HEK293 (cell line): ENCODE data around the gene GDPD5.
"Not testable (repeated sequence)": the region's sequence is repeated elsewhere in the genome, so short reads cannot be mapped to it uniquely, and the experiment has no call there.

Experiments used
- CTCF ChIA-PET: fragments of 350-600 bp; formaldehyde crosslinking; extraction: SDS; loops from one replicate; lab custom pipeline; 2021; ENCODE audit warnings: antibody characterized with exemption; lab: Yijun Ruan, JAX
- POLR2A ChIA-PET: fragments of 300-600 bp; formaldehyde crosslinking; extraction: SDS; loops from one replicate; lab custom pipeline; 2020; ENCODE audit warnings: antibody characterized with exemption, inconsistent platforms; lab: Yijun Ruan, JAX
- H3K27ac ChIP-seq: fragments of 200-500 bp; sonication (Bioruptor generic); 2 replicates; pipeline ENCODE4 v1.5.1; 2014; ENCODE audit warnings: low read depth, low read length, control low read depth, inconsistent platforms; ENCODE audit errors: extremely low read depth
- H3K36me3 ChIP-seq, 2 experiments: fragments of 200-500 bp in 1 of 2; sonication (Bioruptor generic) in 1 of 2; 1 replicate in 1 of 2; 2 replicates in 1 of 2; pipeline ENCODE4 v1.5.1; 2014 to 2017; ENCODE audit warnings: inconsistent platforms in 2 of 2, low read length in 2 of 2; ENCODE audit not compliant: control insufficient read depth in 2 of 2, insufficient read depth in 1 of 2
- H3K4me1 ChIP-seq: fragments of 200-500 bp; sonication (Bioruptor generic); 2 replicates; pipeline ENCODE4 v1.5.1; 2014; ENCODE audit warnings: mild to moderate bottlenecking, low read length, inconsistent platforms; ENCODE audit not compliant: control insufficient read depth, insufficient read depth
- H3K4me3 ChIP-seq: 2 replicates; pipeline ENCODE4 v1.5.1; 2011; ENCODE audit warnings: low read depth, mild to moderate bottlenecking, control low read depth, low read length, moderate library complexity
- H3K9me3 ChIP-seq: fragments of 200-500 bp; sonication (Bioruptor generic); 2 replicates; pipeline ENCODE4 v1.5.1; 2014; ENCODE audit warnings: low read depth, low read length, inconsistent platforms; ENCODE audit not compliant: control insufficient read depth, insufficient read depth
- BCL11A ChIP-seq: fragments of 450-650 bp; formaldehyde crosslinking; IDR thresholded peaks from 2 replicates; pipeline ENCODE4 v1.5.1; 2016; ENCODE audit warnings: low read depth, missing biosample characterization, missing genetic modification characterization
- GLI4 ChIP-seq: fragments of 450-650 bp; formaldehyde crosslinking; IDR thresholded peaks from 2 replicates; pipeline ENCODE4 v1.5.1; 2016; ENCODE audit warnings: missing biosample characterization, missing genetic modification characterization
- GLIS2 ChIP-seq: fragments of 450-650 bp; formaldehyde crosslinking; IDR thresholded peaks from 2 replicates; pipeline ENCODE4 v1.5.1; 2016; ENCODE audit warnings: missing biosample characterization, missing genetic modification characterization
- HOXD13 ChIP-seq: sonication (generic); formaldehyde crosslinking; IDR thresholded peaks from 2 replicates; pipeline ENCODE4 v1.8.0; 2022; ENCODE audit warnings: missing genetic modification reagents, borderline replicate concordance
- KLF10 ChIP-seq: fragments of 450-650 bp; IDR thresholded peaks from 2 replicates; pipeline ENCODE4 v1.5.1; 2018; ENCODE audit warnings: missing biosample characterization, mild to moderate bottlenecking, missing genetic modification characterization
- MZF1 ChIP-seq: fragments of 450-650 bp; formaldehyde crosslinking; IDR thresholded peaks from 2 replicates; pipeline ENCODE4 v1.5.1; 2017; ENCODE audit warnings: missing biosample characterization, missing genetic modification characterization, borderline replicate concordance
- PRDM1 ChIP-seq: fragments of 450-650 bp; formaldehyde crosslinking; IDR thresholded peaks from 2 replicates; pipeline ENCODE4; 2016; ENCODE audit warnings: missing biosample characterization, missing genetic modification characterization
- TCF7L2 ChIP-seq: IDR thresholded peaks from 2 replicates; pipeline ENCODE4 v1.6.1; 2011; ENCODE audit warnings: low read depth, mild to moderate bottlenecking, inconsistent platforms, low read length, moderate library complexity, borderline replicate concordance
- ZBTB7A ChIP-seq: fragments of 450-650 bp; formaldehyde crosslinking; IDR thresholded peaks from 2 replicates; pipeline ENCODE4 v1.5.1; 2016; ENCODE audit warnings: low read depth, missing biosample characterization, missing genetic modification characterization
- ZFP3 ChIP-seq: fragments of 450-650 bp; formaldehyde crosslinking; IDR thresholded peaks from 2 replicates; pipeline ENCODE4 v1.5.1; 2016; ENCODE audit warnings: low read depth, missing biosample characterization, missing genetic modification characterization
- ZFP69B ChIP-seq: fragments of 450-650 bp; formaldehyde crosslinking; IDR thresholded peaks from 2 replicates; pipeline ENCODE4 v1.5.1; 2016; ENCODE audit warnings: missing biosample characterization, missing genetic modification characterization
- ZNF132 ChIP-seq: fragments of 450-650 bp; formaldehyde crosslinking; IDR thresholded peaks from 2 replicates; pipeline ENCODE4 v1.5.1; 2017; ENCODE audit warnings: missing biosample characterization, missing genetic modification characterization, borderline replicate concordance
- ZNF146 ChIP-seq: fragments of 450-650 bp; formaldehyde crosslinking; IDR thresholded peaks from 2 replicates; pipeline ENCODE4 v1.5.1; 2016; ENCODE audit warnings: missing biosample characterization, missing genetic modification characterization
- ZNF175 ChIP-seq: fragments of 450-650 bp; formaldehyde crosslinking; IDR thresholded peaks from 2 replicates; pipeline ENCODE4 v1.5.1; 2016; ENCODE audit warnings: missing biosample characterization, missing genetic modification characterization
- ZNF221 ChIP-seq: fragments of 450-650 bp; formaldehyde crosslinking; IDR thresholded peaks from 2 replicates; pipeline ENCODE4 v1.5.1; 2017; ENCODE audit warnings: missing biosample characterization, missing genetic modification characterization, borderline replicate concordance
- ZNF311 ChIP-seq: fragments of 450-650 bp; formaldehyde crosslinking; IDR thresholded peaks from 2 replicates; pipeline ENCODE4 v1.5.1; 2017; ENCODE audit warnings: missing biosample characterization, missing genetic modification characterization, borderline replicate concordance
- ZNF341 ChIP-seq: fragments of 450-650 bp; formaldehyde crosslinking; IDR thresholded peaks from 2 replicates; pipeline ENCODE4; 2016; ENCODE audit warnings: low read depth, missing biosample characterization, missing genetic modification characterization
- ZNF416 ChIP-seq: fragments of 450-650 bp; formaldehyde crosslinking; IDR thresholded peaks from 2 replicates; pipeline ENCODE4 v1.5.1; 2016; ENCODE audit warnings: missing biosample characterization, missing genetic modification characterization
- ZNF426 ChIP-seq: fragments of 450-650 bp; formaldehyde crosslinking; IDR thresholded peaks from 2 replicates; pipeline ENCODE4 v1.5.1; 2017; ENCODE audit warnings: missing biosample characterization, missing genetic modification characterization, mild to moderate bottlenecking, inconsistent platforms, moderate library complexity
- ZNF449 ChIP-seq: fragments of 450-650 bp; formaldehyde crosslinking; IDR thresholded peaks from 2 replicates; pipeline ENCODE4 v1.5.1; 2017; ENCODE audit warnings: missing biosample characterization, mild to moderate bottlenecking, missing genetic modification characterization, moderate library complexity
- ZNF629 ChIP-seq: fragments of 450-650 bp; formaldehyde crosslinking; IDR thresholded peaks from 2 replicates; pipeline ENCODE4 v1.5.1; 2017; ENCODE audit warnings: missing biosample characterization, missing genetic modification characterization
- ZNF670 ChIP-seq: fragments of 450-650 bp; formaldehyde crosslinking; IDR thresholded peaks from 2 replicates; pipeline ENCODE4 v1.5.1; 2016; ENCODE audit warnings: missing biosample characterization, missing genetic modification characterization, low read depth
- ZNF704 ChIP-seq: fragments of 450-650 bp; formaldehyde crosslinking; IDR thresholded peaks from 2 replicates; pipeline ENCODE4 v1.5.1; 2016; ENCODE audit warnings: missing biosample characterization, missing genetic modification characterization
- ZSCAN16 ChIP-seq: fragments of 450-650 bp; formaldehyde crosslinking; IDR thresholded peaks from 2 replicates; pipeline ENCODE4 v1.5.1; 2016; ENCODE audit warnings: missing biosample characterization, missing genetic modification characterization
- ZSCAN23 ChIP-seq: fragments of 450-650 bp; formaldehyde crosslinking; IDR thresholded peaks from 2 replicates; pipeline ENCODE4 v1.5.1; 2016; ENCODE audit warnings: missing biosample characterization, missing genetic modification characterization
- TF ChIP-seq, protein P1 (sequence below): fragments of 450-650 bp; formaldehyde crosslinking; IDR thresholded peaks from 2 replicates; pipeline ENCODE4; 2016; ENCODE audit warnings: missing biosample characterization, missing genetic modification characterization
- TF ChIP-seq, protein P2 (sequence below): fragments of 450-650 bp; formaldehyde crosslinking; IDR thresholded peaks from 2 replicates; pipeline ENCODE4 v1.5.1; 2016; ENCODE audit warnings: missing biosample characterization, missing genetic modification characterization
- TF ChIP-seq, protein P3 (sequence below): fragments of 450-650 bp; formaldehyde crosslinking; IDR thresholded peaks from 2 replicates; pipeline ENCODE4 v1.5.1; 2016; ENCODE audit warnings: missing biosample characterization, missing genetic modification characterization, low read depth

GDPD5 gene

GRCh38 chr11:75420224-75421034, 105.3 kb downstream of the GDPD5 start:
- no peaks in the 10 kb centered on the region for H3K4me1 ChIP-seq
- peaks cover 4 to 31% of the 10 kb centered on the region in 2 experiments; a peak in 2 of 3 replicates for H3K36me3 ChIP-seq
- CTCF ChIA-PET, result no interaction called here
- no peak overlapping the region for H3K27ac ChIP-seq
- H3K9me3 ChIP-seq, result no peaks in the 10 kb centered on the region
- POLR2A ChIA-PET, result no interaction called here
- TF ChIP-seq BCL11A (no peak), GLIS2 (tag by site-specific recombination) (no peak), ZNF416 (tag by site-specific recombination) (no peak), ZNF221 (no peak), ZNF449 (tag by site-specific recombination) (no peak), ZNF704 (tag by site-specific recombination) (no peak), ZFP69B (tag by site-specific recombination) (no peak)
- TF ChIP-seq, protein P1, sequence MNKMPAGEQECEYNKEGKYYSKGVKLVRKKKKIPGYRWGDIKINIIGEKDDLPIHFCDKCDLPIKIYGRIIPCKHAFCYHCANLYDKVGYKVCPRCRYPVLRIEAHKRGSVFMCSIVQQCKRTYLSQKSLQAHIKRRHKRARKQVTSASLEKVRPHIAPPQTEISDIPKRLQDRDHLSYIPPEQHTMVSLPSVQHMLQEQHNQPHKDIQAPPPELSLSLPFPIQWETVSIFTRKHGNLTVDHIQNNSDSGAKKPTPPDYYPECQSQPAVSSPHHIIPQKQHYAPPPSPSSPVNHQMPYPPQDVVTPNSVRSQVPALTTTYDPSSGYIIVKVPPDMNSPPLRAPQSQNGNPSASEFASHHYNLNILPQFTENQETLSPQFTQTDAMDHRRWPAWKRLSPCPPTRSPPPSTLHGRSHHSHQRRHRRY (tag by site-specific recombination), result no peak
- TF ChIP-seq, protein P2, sequence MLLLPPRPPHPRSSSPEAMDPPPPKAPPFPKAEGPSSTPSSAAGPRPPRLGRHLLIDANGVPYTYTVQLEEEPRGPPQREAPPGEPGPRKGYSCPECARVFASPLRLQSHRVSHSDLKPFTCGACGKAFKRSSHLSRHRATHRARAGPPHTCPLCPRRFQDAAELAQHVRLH, result no peak
- TF ChIP-seq, protein P3, sequence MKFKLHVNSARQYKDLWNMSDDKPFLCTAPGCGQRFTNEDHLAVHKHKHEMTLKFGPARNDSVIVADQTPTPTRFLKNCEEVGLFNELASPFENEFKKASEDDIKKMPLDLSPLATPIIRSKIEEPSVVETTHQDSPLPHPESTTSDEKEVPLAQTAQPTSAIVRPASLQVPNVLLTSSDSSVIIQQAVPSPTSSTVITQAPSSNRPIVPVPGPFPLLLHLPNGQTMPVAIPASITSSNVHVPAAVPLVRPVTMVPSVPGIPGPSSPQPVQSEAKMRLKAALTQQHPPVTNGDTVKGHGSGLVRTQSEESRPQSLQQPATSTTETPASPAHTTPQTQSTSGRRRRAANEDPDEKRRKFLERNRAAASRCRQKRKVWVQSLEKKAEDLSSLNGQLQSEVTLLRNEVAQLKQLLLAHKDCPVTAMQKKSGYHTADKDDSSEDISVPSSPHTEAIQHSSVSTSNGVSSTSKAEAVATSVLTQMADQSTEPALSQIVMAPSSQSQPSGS (tag by site-specific recombination), result no peak
- no peak overlapping the region for H3K4me3 ChIP-seq

GRCh38 chr11:75413864-75414263, 111.9 kb downstream of the GDPD5 start:
- no peaks in the 10 kb centered on the region for H3K4me1 ChIP-seq
- H3K4me3 ChIP-seq, result no peak overlapping the region
- no peaks in the 10 kb centered on the region for H3K9me3 ChIP-seq
- TF ChIP-seq ZSCAN16 (tag by site-specific recombination), result no peak
- no peak for TF ChIP-seq ZNF426 (tag by site-specific recombination)
- no peak for TF ChIP-seq GLI4 (tag by site-specific recombination)
- TF ChIP-seq ZNF175 (tag by site-specific recombination), result no peak
- TF ChIP-seq ZNF132 (tag by site-specific recombination), result no peak
- no peak for TF ChIP-seq ZSCAN23
- TF ChIP-seq ZNF146 (tag by site-specific recombination), result no peak
- no peak for TF ChIP-seq ZNF221
- no peak for TF ChIP-seq PRDM1 (tag by site-specific recombination)
- TF ChIP-seq ZFP3 (tag by site-specific recombination), result no peak
- TF ChIP-seq ZNF341, result no peak
- TF ChIP-seq ZNF629 (tag by site-specific recombination), result no peak
- TF ChIP-seq TCF7L2, result no peak
- no peak for TF ChIP-seq KLF10
- TF ChIP-seq HOXD13, result no peak
- no peak for TF ChIP-seq MZF1
- TF ChIP-seq ZNF670 (tag by site-specific recombination), result no peak
- no peak for TF ChIP-seq ZBTB7A (tag by site-specific recombination)
- TF ChIP-seq ZNF311 (tag by site-specific recombination), result no peak
- TF ChIP-seq, all 188 proteins: peak for 0
- ChIA-PET CTCF (interaction anchor here (0.7 to 1.1 kb wide), 3 partner anchors 14 to 118 kb away, joined by 3 to 7 read pairs (median 3); no protein-coding TSS in a partner anchor), POLR2A (interaction anchor here (1.5 kb wide), 1 partner anchor 10 kb away, joined by 3 read pairs; no protein-coding TSS in a partner anchor)
- H3K27ac ChIP-seq, result no peak overlapping the region
- peaks cover 12 to 44% of the 10 kb centered on the region in 2 experiments for H3K36me3 ChIP-seq

GRCh38 chr11:75413146-75413545, 112.6 kb downstream of the GDPD5 start:
- not testable (repeated sequence) for H3K9me3 ChIP-seq, H3K4me3 ChIP-seq, H3K27ac ChIP-seq, H3K4me1 ChIP-seq
- H3K36me3 ChIP-seq, result peaks cover 14 to 52% of the 10 kb centered on the region in 2 experiments
- CTCF ChIA-PET, result interaction anchor here (0.7 to 1.1 kb wide), 3 partner anchors 15 to 119 kb away, joined by 3 to 7 read pairs (median 3); no protein-coding TSS in a partner anchor
- POLR2A ChIA-PET, result interaction anchor here (1.5 kb wide), 1 partner anchor 10 kb away, joined by 3 read pairs; no protein-coding TSS in a partner anchor
